RWPE2 (cell line): ENCODE data around the gene DLL4.

ENCODE experiments used
- ATAC-seq: fragments of 200-7000 bp; cut with Tn5 transposase; 3 replicates; pipeline ENCODE4 v1.9.1; 2021; ENCODE audit warnings: low read depth
- DNase-seq: peaks from one replicate; pipeline ENCODE4 v3.0.0-alpha.2; 2020; ENCODE audit warnings: low spot score
- H3K27ac ChIP-seq: fragments of 450-650 bp; 2 replicates; pipeline ENCODE4 v1.5.1; 2017; ENCODE audit warnings: mild to moderate bottlenecking; ENCODE audit not compliant: poor library complexity, severe bottlenecking
- H3K27me3 ChIP-seq: fragments of 250-450 bp; sonication (Bioruptor Pico); 2 replicates; pipeline ENCODE4 v1.5.1; 2021; ENCODE audit warnings: mild to moderate bottlenecking, moderate library complexity; ENCODE audit not compliant: insufficient read depth, poor library complexity, severe bottlenecking
- H3K36me3 ChIP-seq: fragments of 250-450 bp; sonication (Bioruptor Pico); 2 replicates; pipeline ENCODE4 v1.5.1; 2020; ENCODE audit warnings: low read depth, mild to moderate bottlenecking, moderate library complexity
- H3K4me1 ChIP-seq: fragments of 250-450 bp; sonication (Bioruptor Pico); 2 replicates; pipeline ENCODE4 v1.5.1; 2021; ENCODE audit warnings: mild to moderate bottlenecking, moderate library complexity; ENCODE audit not compliant: insufficient read depth, poor library complexity, severe bottlenecking
- H3K4me3 ChIP-seq: fragments of 250-450 bp; sonication (Bioruptor Pico); 2 replicates; pipeline ENCODE4 v1.5.1; 2021; ENCODE audit warnings: mild to moderate bottlenecking, moderate library complexity; ENCODE audit not compliant: severe bottlenecking
- H3K9me3 ChIP-seq: fragments of 250-450 bp; sonication (Bioruptor Pico); 2 replicates; pipeline ENCODE4 v1.5.1; 2021; ENCODE audit warnings: mild to moderate bottlenecking, moderate library complexity; ENCODE audit not compliant: severe bottlenecking
- CTCF ChIP-seq: fragments of 450-650 bp; IDR thresholded peaks from one replicate; pipeline ENCODE4 v1.5.1; 2017; ENCODE audit warnings: mild to moderate bottlenecking, moderate library complexity; ENCODE audit not compliant: poor library complexity, severe bottlenecking

The DLL4 gene

GRCh38 chr15:40891138-40891537 is 38.0 kb upstream of the DLL4 start:
- H3K36me3 ChIP-seq, result peaks cover 4% of the 10 kb centered on the region
- H3K27me3 ChIP-seq, result no peaks in the 10 kb centered on the region
- DNase-seq (no peak), ATAC-seq (no peak)
- no peak for TF ChIP-seq CTCF
- no peaks in the 10 kb centered on the region for H3K9me3 ChIP-seq
- no peak overlapping the region for H3K27ac ChIP-seq
- H3K4me3 ChIP-seq, result no peak overlapping the region
- peaks cover 3% of the 10 kb centered on the region for H3K4me1 ChIP-seq

GRCh38 chr15:40891810-40892446 is 37.2 kb upstream of the DLL4 start:
- Histone ChIP-seq H3K4me3 (no peak overlapping the region), H3K4me1 (peaks cover 3% of the 10 kb centered on the region), H3K27ac (no peak overlapping the region), H3K27me3 (no peaks in the 10 kb centered on the region), H3K36me3 (peaks cover 9% of the 10 kb centered on the region), H3K9me3 (no peaks in the 10 kb centered on the region)
- ATAC-seq (peak; percentile 48), DNase-seq (no peak)
- peak; percentile 99 for TF ChIP-seq CTCF

- no peak for DNase-seq
- TF ChIP-seq CTCF, result no peak
- Histone ChIP-seq H3K27ac (no peak overlapping the region), H3K9me3 (no peaks in the 10 kb centered on the region), H3K4me3 (no peak overlapping the region), H3K36me3 (peaks cover 15% of the 10 kb centered on the region), H3K27me3 (no peaks in the 10 kb centered on the region), H3K4me1 (peaks cover 3% of the 10 kb centered on the region)
- ATAC-seq, result no peak
These were observed 36.6 kb upstream of the DLL4 start for GRCh38 chr15:40892447-40893012.

- Histone ChIP-seq H3K36me3 (peaks cover 17% of the 10 kb centered on the region), H3K27me3 (no peaks in the 10 kb centered on the region), H3K4me3 (no peak overlapping the region), H3K9me3 (no peaks in the 10 kb centered on the region), H3K27ac (peak overlapping the region; percentile 54), H3K4me1 (peaks cover 3% of the 10 kb centered on the region)
- ATAC-seq (no peak), DNase-seq (peak; percentile 80)
- TF ChIP-seq CTCF, result no peak
These were observed 36.0 kb upstream of the DLL4 start for GRCh38 chr15:40893019-40893670.
